Mesenchymal stem cell (in vitro differentiated cells and primary cell): ENCODE data around the gene UNC13A. TPM values are rescaled to one million over a fixed set of nuclear protein-coding genes. Genes with fewer than 3 reads are reported as not detected.

ENCODE experiments used
- DNase-seq: peaks from one replicate; pipeline ENCODE4 v3.0.0-alpha.2; 2013
- H2AFZ ChIP-seq: one replicate; pipeline ENCODE4 v1.6.1; 2013; ENCODE audit warnings: low read depth, mild to moderate bottlenecking, control low read depth, inconsistent platforms, low read length, moderate library complexity
- H2AK5ac ChIP-seq: 2 replicates; pipeline ENCODE4 v1.6.1; 2013; ENCODE audit warnings: low read length, moderate library complexity, mild to moderate bottlenecking, inconsistent platforms; ENCODE audit not compliant: severe bottlenecking
- H2BK120ac ChIP-seq: one replicate; pipeline ENCODE4 v1.6.1; 2013; ENCODE audit warnings: low read depth, mild to moderate bottlenecking, inconsistent platforms, low read length, moderate library complexity
- H2BK12ac ChIP-seq, 2 experiments: one replicate each; pipeline ENCODE4 v1.6.1; 2013; ENCODE audit warnings: inconsistent platforms in 2 of 2, low read length in 2 of 2, mild to moderate bottlenecking in 2 of 2, moderate library complexity in 2 of 2, control low read depth in 1 of 2
- H2BK15ac ChIP-seq: one replicate; pipeline ENCODE4 v1.6.1; 2013; ENCODE audit warnings: mild to moderate bottlenecking, low read depth, inconsistent platforms; ENCODE audit not compliant: poor library complexity, severe bottlenecking
- H2BK5ac ChIP-seq: 2 replicates; pipeline ENCODE4 v1.6.1; 2013; ENCODE audit warnings: low read depth, mild to moderate bottlenecking, low read length, control low read depth, inconsistent platforms; ENCODE audit not compliant: poor library complexity, severe bottlenecking
- H3K14ac ChIP-seq, 2 experiments: one replicate each; pipeline ENCODE4 v1.6.1; 2013; ENCODE audit warnings: inconsistent platforms in 2 of 2, low read length in 2 of 2, control low read depth in 1 of 2, mild to moderate bottlenecking in 1 of 2, moderate library complexity in 1 of 2
- H3K18ac ChIP-seq, 2 experiments: one replicate each; pipeline ENCODE4 v1.6.1; 2013; ENCODE audit warnings: inconsistent platforms in 2 of 2, low read length in 2 of 2, control low read depth in 1 of 2, low read depth in 1 of 2, mild to moderate bottlenecking in 1 of 2
- H3K23ac ChIP-seq, 2 experiments: one replicate each; pipeline ENCODE4 v1.6.1; 2013; ENCODE audit warnings: inconsistent platforms in 2 of 2, low read length in 2 of 2, mild to moderate bottlenecking in 2 of 2, moderate library complexity in 2 of 2, control low read depth in 1 of 2
- H3K27ac ChIP-seq: 2 replicates; pipeline ENCODE4 v1.5.1; 2013; ENCODE audit warnings: mild to moderate bottlenecking, moderate library complexity, low read length, control low read depth, inconsistent platforms; ENCODE audit not compliant: poor library complexity, severe bottlenecking
- H3K27me3 ChIP-seq, 2 experiments: 2 replicates each; pipeline versions ENCODE4 v1.6.1 to v1.7.0; 2013; ENCODE audit warnings: low read length in 2 of 2, mild to moderate bottlenecking in 2 of 2, moderate library complexity in 2 of 2, control low read depth in 1 of 2, inconsistent platforms in 1 of 2; ENCODE audit not compliant: control insufficient read depth in 1 of 2, insufficient read depth in 1 of 2
- H3K36me3 ChIP-seq, 2 experiments: 2 replicates each; pipeline versions ENCODE4 v1.6.1 to v1.7.0; 2013; ENCODE audit warnings: low read length in 2 of 2, control low read depth in 1 of 2, inconsistent platforms in 1 of 2, low read depth in 1 of 2, mild to moderate bottlenecking in 1 of 2; ENCODE audit not compliant: insufficient read depth in 2 of 2, control insufficient read depth in 1 of 2
- H3K4ac ChIP-seq, 2 experiments: one replicate each; pipeline ENCODE4 v1.6.1; 2013; ENCODE audit warnings: inconsistent platforms in 2 of 2, low read length in 2 of 2, mild to moderate bottlenecking in 2 of 2, moderate library complexity in 2 of 2, control low read depth in 1 of 2, low read depth in 1 of 2
- H3K4me1 ChIP-seq: 2 replicates; pipeline ENCODE4 v1.6.1; 2013; ENCODE audit warnings: low read depth, low read length, control low read depth; ENCODE audit not compliant: control insufficient read depth, insufficient read depth
- H3K4me2 ChIP-seq: 2 replicates; pipeline ENCODE4 v1.6.1; 2013; ENCODE audit warnings: low read length, mild to moderate bottlenecking, inconsistent platforms; ENCODE audit not compliant: poor library complexity, severe bottlenecking
- H3K4me3 ChIP-seq, 2 experiments: 2 replicates each; pipeline versions ENCODE4 v1.5.1 to v1.7.0; 2013; ENCODE audit warnings: low read length in 2 of 2, mild to moderate bottlenecking in 2 of 2, control low read depth in 1 of 2, low read depth in 1 of 2; ENCODE audit not compliant: insufficient read depth in 1 of 2
- H3K79me1 ChIP-seq: replicated peaks from 2 replicates; pipeline ENCODE4 v1.6.1; 2013; ENCODE audit warnings: mild to moderate bottlenecking, control low read depth, low read length, inconsistent platforms; ENCODE audit not compliant: poor library complexity, severe bottlenecking
- H3K9ac ChIP-seq: 2 replicates; pipeline ENCODE4 v1.7.0; 2013; ENCODE audit warnings: mild to moderate bottlenecking, low read length, moderate library complexity
- H3K9me3 ChIP-seq: 2 replicates; pipeline ENCODE4 v1.7.0; 2013; ENCODE audit warnings: mild to moderate bottlenecking, low read length; ENCODE audit not compliant: control insufficient read depth
- H4K8ac ChIP-seq: one replicate; pipeline ENCODE4 v1.6.1; 2013; ENCODE audit warnings: inconsistent platforms, mild to moderate bottlenecking, low read length, moderate library complexity
- H4K91ac ChIP-seq: one replicate; pipeline ENCODE4 v1.6.1; 2013; ENCODE audit warnings: mild to moderate bottlenecking, low read length, inconsistent platforms
- WGBS: methylation state at CpG from one replicate; pipeline ENCODE4 v1.1.7; 2013; ENCODE audit warnings: mixed read lengths; 5-methylcytosine and 5-hydroxymethylcytosine counted together
- polyA plus RNA-seq, 2 experiments: library from polyadenylated mRNA; stranded (reverse); fragments of 200-250 nt; gene quantifications; one replicate each; pipeline ENCODE4 v1.2.3, GENCODE V29; 2013

UNC13A gene
- polyA plus RNA-seq (2013, experiment 1 of 2): 0.43 TPM
- polyA plus RNA-seq (2013, experiment 2 of 2): 0.37 TPM

- Histone ChIP-seq H2BK12ac (no peak within 1 kb of the TSS), H2AFZ (no peak within 1 kb of the TSS), H3K9me3 (no peaks in the 10 kb centered on the region), H4K91ac (no peak within 1 kb of the TSS), H3K18ac (no peak within 1 kb of the TSS), H3K23ac (no peak within 1 kb of the TSS), H3K27ac (no peak within 1 kb of the TSS), H3K4me3 (peak within 1 kb of the TSS in 1 of 2 experiments; percentile 29), H3K79me1 (no peaks in the 10 kb centered on the region), H4K8ac (no peak within 1 kb of the TSS), H3K4me2 (peak within 1 kb of the TSS; percentile 28), H3K27me3 (peaks cover 58 to 62% of the 10 kb centered on the region in 2 experiments), H3K4me1 (peaks cover 23% of the 10 kb centered on the region), H3K36me3 (no peaks in the 10 kb centered on the region), H2BK5ac (no peak within 1 kb of the TSS), H2BK120ac (no peak within 1 kb of the TSS), H3K14ac (no peak within 1 kb of the TSS), H2BK15ac (no peak within 1 kb of the TSS), H2AK5ac (no peak within 1 kb of the TSS), H3K4ac (no peak within 1 kb of the TSS), H3K9ac (no peak within 1 kb of the TSS)
- 2% methylated on average over 71 of the region's 77 CpGs for WGBS
- DNase-seq: peak; percentile 41
Measured at GRCh38 chr19:17687857-17688784, at the start of gene UNC13A. Gene UNC13A, minus strand, starts transcription at chr19:17688354. Its CDS starts 155 bp downstream, at chr19:17688199.

- no peak overlapping the region for H2BK5ac ChIP-seq
- H3K23ac ChIP-seq: no peak overlapping the region
- H3K36me3 ChIP-seq: peaks cover 37 to 47% of the 10 kb centered on the region in 2 experiments
- H3K18ac ChIP-seq: no peak overlapping the region
- peaks cover 8% of the 10 kb centered on the region for H3K4me1 ChIP-seq
- no peak overlapping the region for H2AK5ac ChIP-seq
- no peak overlapping the region for H3K4ac ChIP-seq
- no peak overlapping the region for H2BK15ac ChIP-seq
- DNase-seq: no peak
- no peak overlapping the region for H4K8ac ChIP-seq
- no peak overlapping the region for H2BK120ac ChIP-seq
- H2BK12ac ChIP-seq: no peak overlapping the region
- H3K9ac ChIP-seq: no peak overlapping the region
- no peaks in the 10 kb centered on the region for H3K9me3 ChIP-seq
- 91% methylated on average over 7 of the region's 7 CpGs for WGBS
- H3K79me1 ChIP-seq: peaks cover 24% of the 10 kb centered on the region
- no peak overlapping the region for H3K27ac ChIP-seq
- H4K91ac ChIP-seq: no peak overlapping the region
- H3K4me2 ChIP-seq: no peak overlapping the region
- H3K27me3 ChIP-seq: no peaks in the 10 kb centered on the region
- H2AFZ ChIP-seq: no peak overlapping the region
- no peak overlapping the region for H3K14ac ChIP-seq
- no peak overlapping the region for H3K4me3 ChIP-seq
Measured at GRCh38 chr19:17737690-17738153, 49.6 kb upstream of the UNC13A start.

- H3K14ac ChIP-seq: no peak overlapping the region
Measured at GRCh38 chr19:17735410-17735809, 47.3 kb upstream of the UNC13A start.

GRCh38 chr19:17734146-17734545 lies 46.0 kb upstream of the UNC13A start:
- WGBS: 98% methylated on average over 16 of the region's 16 CpGs
- no peak overlapping the region for H4K8ac ChIP-seq

More at GRCh38 chr19:17735410-17735809, 47.3 kb upstream of the UNC13A start:
- no peak overlapping the region for H4K8ac ChIP-seq
- peaks cover 49 to 50% of the 10 kb centered on the region in 2 experiments for H3K36me3 ChIP-seq
- H2BK5ac ChIP-seq: no peak overlapping the region
- H3K9ac ChIP-seq: no peak overlapping the region
- H2BK12ac ChIP-seq: peak overlapping the region in 1 of 2 experiments; percentile 32
- H3K23ac ChIP-seq: no peak overlapping the region
- H3K4me3 ChIP-seq: no peak overlapping the region
- no peak overlapping the region for H2BK120ac ChIP-seq
- no peaks in the 10 kb centered on the region for H3K27me3 ChIP-seq
- peak overlapping the region in 1 of 2 experiments; percentile 20 for H3K4ac ChIP-seq
- peaks cover 10% of the 10 kb centered on the region for H3K4me1 ChIP-seq
- peaks cover 32% of the 10 kb centered on the region for H3K79me1 ChIP-seq
- H3K4me2 ChIP-seq: no peak overlapping the region
- DNase-seq: no peak
- H2BK15ac ChIP-seq: no peak overlapping the region
- no peak overlapping the region for H4K91ac ChIP-seq
- no peaks in the 10 kb centered on the region for H3K9me3 ChIP-seq
- no peak overlapping the region for H3K27ac ChIP-seq
- 98% methylated on average over 5 of the region's 5 CpGs for WGBS
- H3K18ac ChIP-seq: no peak overlapping the region
- H2AK5ac ChIP-seq: no peak overlapping the region
- no peak overlapping the region for H2AFZ ChIP-seq

More at GRCh38 chr19:17734146-17734545, 46.0 kb upstream of the UNC13A start:
- H3K23ac ChIP-seq: peak overlapping the region in 1 of 2 experiments; percentile 27
- no peak overlapping the region for H2BK15ac ChIP-seq
- no peak overlapping the region for H3K14ac ChIP-seq
- no peak overlapping the region for H3K4me3 ChIP-seq
- H3K4me2 ChIP-seq: no peak overlapping the region
- no peaks in the 10 kb centered on the region for H3K27me3 ChIP-seq
- no peak overlapping the region for H3K4ac ChIP-seq
- no peak overlapping the region for H3K27ac ChIP-seq
- DNase-seq: no peak
- peaks cover 8% of the 10 kb centered on the region for H3K4me1 ChIP-seq
- no peak overlapping the region for H3K18ac ChIP-seq
- H3K9ac ChIP-seq: no peak overlapping the region
- H2BK12ac ChIP-seq: no peak overlapping the region
- H3K79me1 ChIP-seq: peaks cover 36% of the 10 kb centered on the region
- peaks cover 59 to 62% of the 10 kb centered on the region in 2 experiments for H3K36me3 ChIP-seq
- no peak overlapping the region for H2AK5ac ChIP-seq
- H2AFZ ChIP-seq: no peak overlapping the region
- H2BK120ac ChIP-seq: no peak overlapping the region
- H3K9me3 ChIP-seq: no peaks in the 10 kb centered on the region
- no peak overlapping the region for H2BK5ac ChIP-seq
- H4K91ac ChIP-seq: no peak overlapping the region
